OCI-M1 (cell line): ENCODE data around the gene ARHGEF1.

Experiments used
- DNase-seq: peaks from one replicate; lab custom pipeline; 2025; lab: John Stamatoyannopoulos, UW

Gene ARHGEF1

GRCh38 chr19:41882568-41883462 is at the start of gene ARHGEF1:
TSS of gene ARHGEF1 (plus strand) at chr19:41883184. CDS start at chr19:41888083, 4,899 bp downstream.
- DNase-seq = peak; percentile 51

- DNase-seq = no peak
These were observed 44.8 kb upstream of the ARHGEF1 start for GRCh38 chr19:41837981-41838708.

- no peak for DNase-seq
These were observed 43.8 kb upstream of the ARHGEF1 start for GRCh38 chr19:41839211-41839610.

GRCh38 chr19:41843371-41843770 is 39.6 kb upstream of the ARHGEF1 start:
- DNase-seq = peak; percentile 38

- no peak for DNase-seq
These were observed 38.4 kb upstream of the ARHGEF1 start, which contains the start of gene LYPD4 for GRCh38 chr19:41844601-41845000. TSS of gene LYPD4 (minus strand) at chr19:41844683. CDS start at chr19:41839285, 5,398 bp downstream.

GRCh38 chr19:41845001-41845050 is 38.2 kb upstream of the ARHGEF1 start, which contains the start of gene DMRTC2:
TSS of gene DMRTC2 (plus strand) at chr19:41845042. CDS start at chr19:41847429, 2,387 bp downstream.
- no peak for DNase-seq

- no peak for DNase-seq
These were observed 37.9 kb upstream of the ARHGEF1 start for GRCh38 chr19:41845051-41845590.

- no peak for DNase-seq
These were observed 35.5 kb upstream of the ARHGEF1 start for GRCh38 chr19:41847351-41848105.

GRCh38 chr19:41848666-41849065 is 34.3 kb upstream of the ARHGEF1 start:
- DNase-seq = no peak

GRCh38 chr19:41849067-41849466 is 33.9 kb upstream of the ARHGEF1 start:
- no peak for DNase-seq

GRCh38 chr19:41850381-41850780 is 32.6 kb upstream of the ARHGEF1 start:
- DNase-seq = no peak

GRCh38 chr19:41851456-41851855 is 31.5 kb upstream of the ARHGEF1 start:
- no peak for DNase-seq

- DNase-seq = no peak
These were observed 29.6 kb upstream of the ARHGEF1 start for GRCh38 chr19:41853344-41853743.

GRCh38 chr19:41853768-41854167 is 29.2 kb upstream of the ARHGEF1 start:
- DNase-seq = peak; percentile 32

GRCh38 chr19:41859213-41859617 is 23.8 kb upstream of the ARHGEF1 start:
- no peak for DNase-seq

- DNase-seq = peak; percentile 100
These were observed 23.2 kb upstream of the ARHGEF1 start, which contains the start of gene RPS19 for GRCh38 chr19:41859618-41860418. TSS of gene RPS19 (plus strand) at chr19:41860255. CDS start at chr19:41860775, 520 bp downstream.

- peak; percentile 44 for DNase-seq
These were observed 22.4 kb upstream of the ARHGEF1 start for GRCh38 chr19:41860419-41861115.

GRCh38 chr19:41861116-41861768 is 21.7 kb upstream of the ARHGEF1 start:
- DNase-seq = peak; percentile 44

GRCh38 chr19:41861846-41862245 is 21.1 kb upstream of the ARHGEF1 start:
- DNase-seq = no peak

GRCh38 chr19:41862445-41862986 is 20.5 kb upstream of the ARHGEF1 start:
- DNase-seq = no peak
